ENCODE results near the gene TUBG2. TPM values are rescaled to one million over a fixed set of nuclear protein-coding genes. Genes with fewer than 3 reads are reported as not detected.
"Not testable (repeated sequence)": the region's sequence is repeated elsewhere in the genome, so short reads cannot be mapped to it uniquely, and the experiment has no call there.

Gene TUBG2
- total RNA-seq: 7.6 TPM

DNA sequence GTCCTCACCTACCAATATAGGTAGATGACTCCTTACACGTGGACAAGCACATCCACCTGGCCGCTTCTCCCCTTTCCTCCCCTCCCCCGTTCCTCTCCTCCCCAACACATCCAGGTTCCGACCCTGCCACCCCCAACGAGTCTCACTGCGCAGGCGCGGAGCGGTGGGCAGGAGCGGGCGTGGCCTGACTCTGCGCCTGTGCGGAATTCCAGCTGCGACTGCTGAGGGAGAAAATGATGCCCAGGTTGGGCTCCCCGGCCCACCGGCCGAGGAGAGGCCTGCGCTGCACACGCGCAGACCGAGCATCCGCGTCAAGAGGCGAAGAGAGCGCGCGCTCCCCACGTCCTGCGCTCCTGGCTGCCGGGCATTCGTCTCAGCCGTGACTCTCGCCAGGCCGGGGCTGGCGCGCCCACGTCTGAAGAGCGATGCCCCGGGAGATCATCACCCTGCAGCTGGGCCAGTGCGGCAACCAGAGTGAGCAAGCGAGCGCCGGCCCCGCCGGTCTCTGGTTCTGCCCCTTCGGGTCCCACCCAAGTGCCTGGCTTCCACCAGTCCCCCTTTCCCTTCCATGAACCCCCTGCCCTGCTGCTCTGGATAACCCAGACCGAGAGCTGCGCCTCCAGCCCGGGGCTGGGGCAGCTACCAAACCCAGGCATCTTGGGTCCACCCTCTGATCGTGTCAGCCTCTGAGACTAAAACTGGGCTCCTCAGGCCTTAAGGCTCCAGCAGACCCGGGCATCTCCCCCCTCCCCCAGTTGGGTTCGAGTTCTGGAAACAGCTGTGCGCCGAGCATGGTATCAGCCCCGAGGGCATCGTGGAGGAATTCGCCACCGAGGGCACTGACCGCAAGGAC, at the start of gene TUBG2:
Gene TUBG2 (plus strand): TSS at position 206 of the 853 bp plus-strand sequence. CDS start 220 bp downstream, at position 426.
- ATAC-seq (peak; percentile 91), DNase-seq (ENCODE audit: low spot score) (peak; percentile 91)

DNA sequence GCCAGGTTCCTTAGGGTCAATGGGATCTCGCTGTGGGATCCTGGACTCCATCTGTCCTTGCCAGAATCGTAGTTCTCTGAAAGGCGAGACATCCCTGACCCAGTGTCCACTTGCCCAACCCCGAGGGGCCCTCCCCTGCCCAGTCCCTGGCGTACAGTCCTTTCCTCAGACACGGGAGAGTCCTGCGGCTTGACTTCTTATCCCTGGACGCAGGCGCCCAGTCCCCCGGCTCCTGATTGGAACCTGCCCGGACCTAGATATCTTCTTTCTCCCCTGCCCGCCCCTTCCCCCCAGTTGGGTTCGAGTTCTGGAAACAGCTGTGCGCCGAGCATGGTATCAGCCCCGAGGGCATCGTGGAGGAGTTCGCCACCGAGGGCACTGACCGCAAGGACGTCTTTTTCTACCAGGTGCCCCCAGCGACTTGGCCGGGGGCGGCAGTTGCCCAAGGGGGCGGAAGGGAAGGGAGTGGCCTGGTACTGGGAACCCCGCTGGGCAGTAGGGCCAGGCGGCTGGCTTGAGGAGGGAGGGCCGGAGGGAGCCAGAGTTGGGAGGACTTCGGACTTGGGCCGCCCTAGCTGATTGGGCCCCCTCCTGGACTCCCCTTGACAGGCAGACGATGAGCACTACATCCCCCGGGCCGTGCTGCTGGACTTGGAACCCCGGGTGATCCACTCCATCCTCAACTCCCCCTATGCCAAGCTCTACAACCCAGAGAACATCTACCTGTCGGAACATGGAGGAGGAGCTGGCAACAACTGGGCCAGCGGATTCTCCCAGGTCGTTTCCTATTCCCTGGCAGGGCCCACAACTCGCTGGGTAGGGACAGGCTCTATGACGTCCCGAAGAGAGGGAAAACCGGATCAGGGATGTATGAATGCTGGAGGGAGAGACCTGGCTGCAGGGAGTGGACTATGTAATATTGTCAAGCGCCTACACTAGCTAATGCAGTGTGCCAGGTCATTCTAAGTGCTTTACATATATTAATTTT, 49.0 kb upstream of the TUBG2 start:
- peak; percentile 50 for DNase-seq (ENCODE audit: low spot score)
- ATAC-seq: peak; percentile 36

DNA sequence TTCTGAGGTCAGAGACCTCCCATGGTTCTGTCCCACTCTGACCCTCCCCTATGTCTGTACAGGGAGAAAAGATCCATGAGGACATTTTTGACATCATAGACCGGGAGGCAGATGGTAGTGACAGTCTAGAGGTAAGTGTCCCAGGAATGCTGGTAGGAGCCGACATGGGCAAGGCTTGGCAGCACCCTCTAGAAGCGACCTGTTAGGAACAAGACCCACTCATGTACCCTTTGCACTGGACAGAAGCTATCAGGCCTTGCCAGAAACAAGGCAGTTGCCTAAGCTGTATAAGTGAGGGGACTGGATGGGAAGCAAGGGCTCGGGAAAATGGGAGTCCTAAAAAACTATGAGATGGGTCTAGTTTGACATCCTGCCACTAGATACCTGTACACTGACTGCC, 47.1 kb upstream of the TUBG2 start:
- ATAC-seq: no peak

DNA sequence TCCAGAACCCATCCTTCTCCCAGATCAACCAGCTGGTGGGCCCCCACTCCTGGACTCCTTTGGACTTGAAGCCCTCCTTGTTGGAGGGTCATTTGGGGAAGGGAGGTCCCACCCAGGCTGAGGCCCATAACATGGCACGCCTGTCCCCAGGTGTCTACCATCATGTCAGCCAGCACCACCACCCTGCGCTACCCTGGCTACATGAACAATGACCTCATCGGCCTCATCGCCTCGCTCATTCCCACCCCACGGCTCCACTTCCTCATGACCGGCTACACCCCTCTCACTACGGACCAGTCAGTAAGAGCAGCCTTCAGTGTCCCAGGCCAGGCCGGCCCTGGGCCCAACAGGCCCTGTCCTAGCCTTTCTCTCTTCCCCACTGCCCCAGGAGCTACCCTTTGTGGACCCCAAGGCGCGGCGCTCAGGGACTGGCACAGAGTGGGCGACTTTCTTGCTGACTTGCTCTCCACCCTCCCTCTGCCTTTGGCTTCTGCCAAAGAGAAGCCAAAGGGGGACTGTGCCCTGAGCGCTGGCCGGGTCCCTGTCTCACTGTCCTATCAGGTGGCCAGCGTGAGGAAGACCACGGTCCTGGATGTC, 45.3 kb upstream of the TUBG2 start:
- DNase-seq (ENCODE audit: low spot score) (no peak), ATAC-seq (no peak)

More for the DNA sequence above, 47.1 kb upstream of the TUBG2 start:
- no peak for DNase-seq (ENCODE audit: low spot score)

DNA sequence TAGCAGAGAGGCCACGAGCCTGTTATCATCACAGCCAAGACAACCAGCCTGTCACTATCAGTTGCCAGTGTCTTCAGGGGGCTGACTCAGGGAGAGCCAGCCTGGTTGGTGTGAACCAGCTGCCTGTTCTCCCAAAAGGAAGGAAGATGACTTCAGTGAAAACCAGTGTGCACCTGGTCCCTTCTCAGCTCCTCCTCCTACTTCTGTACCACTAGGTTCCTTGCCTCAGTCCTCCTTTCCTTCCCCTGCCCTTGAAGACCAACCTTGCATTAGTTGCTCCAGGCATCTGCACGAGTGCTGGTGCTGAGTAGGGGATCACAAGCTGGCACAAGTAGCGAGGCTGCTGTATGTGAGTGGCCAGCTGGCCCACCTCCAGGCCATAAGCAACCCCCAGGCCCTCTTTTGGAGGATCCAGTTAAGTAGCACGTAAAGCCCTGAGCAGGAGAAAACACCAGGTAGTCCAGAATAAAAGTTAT, 41.1 kb upstream of the TUBG2 start:
- no peak for DNase-seq (ENCODE audit: low spot score)
- no peak for ATAC-seq

DNA sequence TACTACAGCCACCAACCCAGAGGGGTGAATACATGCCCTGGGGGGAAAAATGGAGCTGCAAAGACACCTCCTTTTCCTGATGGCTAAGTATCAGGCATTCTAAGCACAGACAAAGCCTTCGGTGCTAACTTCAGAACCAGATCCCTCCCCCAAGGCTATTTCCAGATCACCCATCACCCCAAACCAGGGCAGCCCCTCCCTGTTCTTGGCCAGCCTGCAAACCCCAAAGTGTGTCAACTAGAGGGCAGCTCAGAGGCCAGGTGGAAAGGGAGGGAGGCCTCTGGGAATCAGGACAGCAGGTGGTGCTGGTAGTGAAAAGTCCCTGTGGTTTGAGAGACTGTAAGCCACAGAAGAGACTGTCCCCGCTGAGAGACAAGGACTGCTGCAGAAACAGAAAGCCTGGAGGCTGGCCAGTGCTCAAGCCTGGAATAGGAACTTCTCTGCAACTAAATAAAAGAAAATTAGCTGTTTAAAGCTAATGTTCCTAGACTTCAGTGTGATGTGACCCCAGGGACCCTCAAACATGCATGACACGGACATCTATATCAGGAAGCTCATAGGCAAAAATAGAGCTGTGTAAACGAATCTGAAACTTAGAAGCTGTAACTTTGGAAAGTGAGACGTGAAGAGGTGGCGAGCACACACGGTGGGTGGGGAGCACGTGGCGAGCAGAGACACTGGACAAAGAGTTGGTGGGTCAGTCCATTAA, 40.5 kb upstream of the TUBG2 start:
- peak; percentile 99 for ATAC-seq
- DNase-seq (ENCODE audit: low spot score): peak; percentile 76

DNA sequence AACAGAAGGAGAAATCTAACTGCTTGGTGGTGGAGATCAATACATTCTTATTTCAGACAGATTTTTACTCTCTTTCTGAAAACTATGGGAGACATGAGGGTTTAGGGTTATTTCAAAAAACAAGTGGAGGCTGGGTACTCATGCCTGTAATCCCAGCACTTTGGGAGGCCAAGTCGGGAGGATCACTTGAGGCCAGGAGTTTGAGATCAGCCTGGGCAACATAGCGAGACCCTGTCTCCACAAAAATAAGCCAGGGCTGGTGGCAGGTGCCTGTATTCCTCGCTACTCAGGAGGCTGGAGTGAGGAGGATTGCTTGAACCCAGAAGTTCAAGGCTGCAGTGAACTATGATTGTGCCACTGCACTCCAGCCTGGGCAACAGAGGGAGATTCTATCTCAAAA, 37.1 kb upstream of the TUBG2 start:
- not testable (repeated sequence) for DNase-seq (ENCODE audit: low spot score); ATAC-seq

DNA sequence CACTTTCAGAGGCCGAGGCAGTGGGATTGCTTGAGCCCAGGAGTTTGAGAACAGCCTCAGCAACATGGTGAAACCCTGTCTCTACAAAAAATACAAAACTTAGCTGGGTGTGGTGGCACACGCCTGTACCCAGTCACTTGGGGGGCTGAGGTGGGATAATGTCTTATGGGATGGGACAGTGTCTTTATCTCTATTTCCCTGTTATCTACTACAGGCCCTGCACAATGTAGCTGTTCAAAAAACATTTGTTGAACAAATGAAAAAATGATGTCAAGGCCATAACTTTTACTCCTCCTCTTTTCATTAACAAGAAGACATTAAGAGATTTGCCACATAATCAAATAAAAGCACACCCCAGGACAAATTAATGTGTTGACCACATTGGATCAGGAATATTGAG, 35.8 kb upstream of the TUBG2 start:
- DNase-seq (ENCODE audit: low spot score): no peak
- no peak for ATAC-seq

DNA sequence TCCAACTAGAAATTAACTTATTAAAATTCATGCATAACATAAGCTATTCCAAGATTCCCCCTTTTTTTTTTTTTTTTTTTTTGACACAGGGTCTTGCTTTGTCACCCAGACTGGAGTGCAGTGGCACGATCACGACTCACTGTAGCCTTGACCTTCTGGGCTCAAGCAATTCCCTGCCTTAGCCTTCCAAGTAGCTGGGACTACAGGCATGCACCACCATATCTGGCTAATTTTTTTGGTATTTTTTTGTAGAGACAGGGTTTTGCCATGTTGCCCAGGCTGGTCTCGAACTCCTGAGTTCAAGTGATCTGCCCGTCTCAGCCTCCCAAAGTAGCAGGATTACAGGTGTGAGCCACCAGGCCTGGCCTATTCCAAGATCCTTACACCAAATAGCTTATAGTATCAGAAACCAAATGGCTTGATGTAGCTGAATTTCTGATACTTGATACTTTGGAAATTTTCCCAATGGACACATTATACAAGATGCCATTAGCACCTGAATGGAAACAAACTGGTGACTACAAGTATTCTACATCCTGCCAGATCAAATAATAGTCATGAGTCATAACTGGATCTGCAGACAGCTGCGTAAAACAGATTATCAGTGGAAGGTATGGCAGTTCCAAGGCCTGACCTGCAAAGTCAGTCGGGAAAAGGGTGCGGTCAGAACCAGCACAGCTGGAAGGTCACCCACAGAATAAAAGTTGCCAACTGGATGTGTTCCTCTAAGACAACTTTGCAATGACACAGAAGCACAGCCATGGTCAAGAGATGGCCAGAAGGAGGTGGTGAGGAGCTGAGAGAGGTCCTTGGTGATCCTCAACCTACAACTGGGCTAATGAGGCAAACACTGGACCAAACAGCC, 35.1 kb upstream of the TUBG2 start:
- no peak for ATAC-seq
- DNase-seq (ENCODE audit: low spot score): no peak

DNA sequence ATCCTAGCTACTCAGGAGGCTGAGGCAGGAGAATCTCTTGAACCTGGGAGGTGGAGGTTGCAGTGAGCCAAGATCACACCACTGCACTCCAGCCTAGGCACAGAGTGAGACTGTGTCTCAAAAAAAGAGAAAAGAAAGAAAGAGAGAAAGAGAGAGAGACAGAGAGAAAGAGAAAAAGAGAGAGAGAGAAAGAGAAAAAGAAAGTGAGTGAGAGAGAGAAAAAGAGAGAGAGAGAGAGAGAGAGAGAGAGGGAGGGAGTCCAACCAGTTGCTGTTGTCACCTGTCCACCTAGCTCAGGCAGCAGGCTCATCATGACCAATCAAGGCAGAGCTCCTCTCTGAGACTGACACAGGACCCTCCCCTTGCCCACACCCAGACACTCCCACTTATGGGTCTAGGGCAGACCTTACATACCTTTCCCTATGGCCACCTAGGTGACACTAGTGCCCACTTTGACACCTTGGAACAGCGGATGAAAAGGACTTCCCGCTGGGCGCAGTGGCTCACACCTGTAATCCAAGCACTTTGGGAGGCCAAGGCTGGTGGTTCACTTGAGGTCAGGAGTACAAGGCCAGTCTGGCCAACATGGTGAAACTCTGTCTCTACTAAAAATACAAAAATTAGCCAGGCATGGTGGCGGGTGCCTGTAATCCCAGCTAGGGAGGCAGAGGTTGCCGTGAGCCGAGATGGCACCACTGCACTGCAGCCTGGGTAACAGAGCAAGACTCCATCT, 31.9 kb upstream of the TUBG2 start:
- not testable (repeated sequence) for ATAC-seq; DNase-seq (ENCODE audit: low spot score)

DNA sequence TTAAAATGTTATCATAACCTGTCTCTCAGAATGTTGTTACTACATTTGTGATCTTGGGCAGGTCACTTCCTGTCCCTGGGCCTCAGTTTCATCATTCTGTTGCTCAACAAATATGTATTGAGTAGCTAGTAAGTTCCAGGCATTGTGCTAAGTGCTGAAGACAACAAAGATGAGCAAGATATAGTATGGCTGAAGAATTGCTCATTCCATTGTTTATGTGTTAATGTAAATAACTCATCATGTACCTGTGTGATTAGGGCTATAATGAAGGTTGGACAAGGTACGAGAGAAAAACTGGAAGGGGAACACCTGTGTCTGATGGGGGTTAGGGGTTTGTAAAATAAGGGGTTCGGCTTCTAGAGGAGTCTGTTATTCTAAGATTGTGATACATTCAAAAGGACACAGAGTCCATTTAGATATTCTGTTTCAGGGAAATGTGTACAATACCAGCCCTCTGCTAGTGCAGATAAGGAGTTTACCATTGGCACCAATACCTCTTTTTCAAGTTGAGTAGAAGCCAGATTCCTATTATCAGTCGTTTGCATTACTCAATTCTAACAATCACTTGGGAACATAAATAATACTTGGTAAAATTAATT, 29.6 kb upstream of the TUBG2 start:
- DNase-seq (ENCODE audit: low spot score) (no peak), ATAC-seq (no peak)

DNA sequence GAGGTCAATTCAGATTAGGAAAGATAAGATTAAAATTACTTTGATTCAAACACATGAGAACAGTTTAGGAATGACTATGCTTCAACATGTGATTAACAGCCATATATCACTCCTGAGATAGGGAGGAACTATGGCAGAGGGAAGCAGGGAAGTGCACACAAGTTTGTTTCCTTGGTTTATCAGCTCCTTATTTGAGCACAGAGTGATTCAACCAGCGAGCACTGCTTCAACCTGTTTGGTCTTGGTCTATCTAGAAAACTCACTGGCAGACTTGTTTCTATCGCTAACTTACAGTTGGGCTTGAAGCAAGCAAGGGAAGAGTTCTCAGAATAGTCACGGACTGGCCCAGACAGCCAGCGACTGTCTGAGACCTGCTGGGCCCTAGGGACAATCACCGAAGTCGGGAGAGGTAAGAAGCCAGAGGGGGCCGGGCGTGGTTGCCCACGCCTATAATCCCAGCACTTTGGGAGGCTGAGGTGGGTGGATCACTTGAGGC, 26.1 kb upstream of the TUBG2 start:
- no peak for ATAC-seq
- DNase-seq (ENCODE audit: low spot score): no peak

DNA sequence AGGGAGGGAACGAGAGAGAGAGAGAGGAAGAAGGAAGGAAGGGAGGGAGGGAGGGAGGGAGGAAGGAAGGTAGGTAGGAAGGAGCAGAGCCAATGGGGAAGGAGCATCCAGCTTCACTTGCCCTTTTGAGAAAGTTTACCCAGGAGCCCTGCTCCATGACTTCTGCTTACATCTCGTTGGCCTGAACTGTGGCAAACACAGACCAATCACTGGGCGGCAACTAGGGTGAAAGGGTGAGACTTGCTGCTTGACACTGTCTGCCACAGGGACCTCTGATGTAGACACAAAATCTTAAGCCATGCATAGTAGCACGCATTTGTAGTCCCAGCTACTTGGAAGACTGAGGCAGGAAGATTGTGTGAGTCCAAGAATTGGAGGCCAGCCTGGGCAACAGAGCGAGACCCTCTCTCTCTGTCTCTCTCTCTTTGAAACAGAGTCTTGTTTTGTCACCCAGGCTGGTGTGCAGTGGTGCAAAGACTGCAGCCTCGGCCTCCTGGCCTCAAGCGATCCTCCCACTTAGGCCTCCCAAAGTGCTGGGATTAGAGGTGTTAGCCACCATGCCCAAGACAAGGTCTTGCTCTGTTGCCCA, 19.5 kb upstream of the TUBG2 start:
- DNase-seq (ENCODE audit: low spot score) (no peak), ATAC-seq (no peak)

DNA sequence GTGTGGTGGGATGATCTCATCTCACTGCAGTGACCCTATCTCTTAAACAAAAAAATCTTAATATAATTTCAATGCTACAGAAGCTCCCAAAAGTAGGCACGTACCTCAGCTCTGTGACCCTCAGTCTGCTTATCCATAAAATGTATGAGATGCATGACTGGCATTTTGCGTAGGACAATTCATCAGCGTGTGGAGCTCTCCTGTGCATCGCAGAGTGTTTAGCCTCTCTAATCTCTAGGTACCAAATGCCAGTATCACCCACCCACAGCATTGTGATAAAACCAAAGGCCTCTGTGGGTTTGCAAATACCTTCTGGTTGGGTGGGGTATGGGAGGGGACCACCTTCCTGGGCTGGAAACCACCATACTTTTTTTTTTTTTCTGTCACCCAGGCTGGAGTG, 19.0 kb upstream of the TUBG2 start:
- ATAC-seq (no peak), DNase-seq (ENCODE audit: low spot score) (no peak)

DNA sequence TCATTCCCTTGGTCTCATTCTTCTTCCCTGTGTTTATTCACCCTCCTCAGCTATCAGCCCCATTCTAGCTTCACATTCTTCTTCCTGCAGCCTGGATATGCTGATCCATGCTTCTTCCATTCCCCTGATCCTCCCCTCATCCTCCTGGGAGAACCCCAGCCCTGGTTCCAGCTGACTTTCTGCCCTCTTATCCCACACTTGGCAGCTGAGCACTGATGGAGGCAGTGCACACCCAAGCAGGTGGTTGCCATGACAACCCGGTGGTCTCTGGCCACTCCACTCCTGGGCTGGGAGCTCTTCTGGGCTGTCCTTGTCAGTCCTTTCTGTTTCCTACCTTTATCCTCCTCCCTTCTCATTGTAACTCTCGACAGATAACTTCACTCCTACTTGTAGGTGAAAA, 16.7 kb upstream of the TUBG2 start:
- ATAC-seq: no peak
- DNase-seq (ENCODE audit: low spot score): no peak

DNA sequence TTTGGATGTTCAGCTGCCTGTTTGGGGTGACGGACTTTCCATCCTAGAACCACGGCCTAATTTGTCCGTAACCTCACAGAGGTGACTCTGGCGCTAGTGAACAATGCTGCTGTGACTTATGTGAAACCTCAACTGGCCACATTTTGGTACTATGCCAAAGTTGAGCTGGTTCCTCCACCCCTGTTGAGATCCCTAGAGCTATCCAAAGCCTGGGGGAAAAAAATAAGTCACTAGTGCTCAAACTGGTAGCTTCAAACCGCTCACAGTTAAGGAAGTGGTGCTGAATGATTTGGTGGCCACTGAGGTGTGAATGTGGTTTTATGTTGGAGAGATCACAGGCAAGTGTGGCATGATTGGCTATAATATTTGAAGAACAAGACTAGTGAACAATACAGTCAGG, 11.3 kb upstream of the TUBG2 start:
- ATAC-seq: no peak
- DNase-seq (ENCODE audit: low spot score): no peak

DNA sequence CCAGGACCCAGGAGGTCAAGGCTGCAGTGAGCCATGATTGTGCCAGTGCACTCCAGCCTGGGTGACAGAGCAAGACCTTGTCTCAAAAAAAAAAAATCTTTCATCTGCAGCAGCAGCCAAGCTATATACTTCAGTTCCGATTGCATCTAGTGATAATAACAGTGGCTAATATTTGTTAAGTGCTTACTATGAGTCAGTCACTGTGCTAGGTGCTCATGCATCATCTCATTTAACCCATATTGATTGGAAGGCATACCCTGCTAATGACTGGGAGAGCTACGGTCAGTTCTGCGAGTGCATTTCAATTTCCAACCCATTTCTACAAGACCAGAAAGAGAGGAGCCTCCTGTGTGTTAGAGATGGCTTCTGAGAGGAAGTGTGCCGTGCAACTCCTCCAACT, 7.7 kb upstream of the TUBG2 start:
- ATAC-seq: no peak

More for the DNA sequence above, 7.7 kb upstream of the TUBG2 start:
- DNase-seq (ENCODE audit: low spot score): no peak
